Glutamatergic neuron (in vitro differentiated cells): ENCODE measurements around the gene FOXE3. TPM values are rescaled to one million over a fixed set of nuclear protein-coding genes. Genes with fewer than 3 reads are reported as not detected.
A peak's percentile ranks its signal among the peaks of the same experiment; 100 is the strongest.

Experiments used
- DNase-seq: peaks from one replicate; pipeline ENCODE4 v3.0.0; 2022
- H3K27ac Mint-ChIP-seq: one replicate; pipeline ENCODE4 v1.8.0; 2020; ENCODE audit warnings: mild to moderate bottlenecking, mixed read lengths, inconsistent platforms; ENCODE audit not compliant: unreplicated experiment
- H3K27me3 Mint-ChIP-seq: one replicate; pipeline ENCODE4 v1.8.0; 2020; ENCODE audit warnings: mild to moderate bottlenecking, moderate library complexity, mixed read lengths, inconsistent platforms; ENCODE audit not compliant: unreplicated experiment
- H3K36me3 Mint-ChIP-seq: one replicate; pipeline ENCODE4 v1.8.0; 2020; ENCODE audit warnings: mild to moderate bottlenecking, mixed read lengths, inconsistent platforms; ENCODE audit not compliant: unreplicated experiment
- H3K4me1 Mint-ChIP-seq: one replicate; pipeline ENCODE4 v1.8.0; 2020; ENCODE audit warnings: mild to moderate bottlenecking, low read depth, mixed read lengths, inconsistent platforms; ENCODE audit not compliant: unreplicated experiment
- H3K4me3 Mint-ChIP-seq: one replicate; pipeline ENCODE4 v1.8.0; 2020; ENCODE audit warnings: mild to moderate bottlenecking, mixed read lengths, inconsistent platforms; ENCODE audit not compliant: unreplicated experiment
- H3K9me3 Mint-ChIP-seq: one replicate; pipeline ENCODE4 v1.8.0; 2020; ENCODE audit warnings: mild to moderate bottlenecking, moderate library complexity, mixed read lengths, inconsistent platforms; ENCODE audit not compliant: unreplicated experiment
- CTCF ChIP-seq: fragments of 200-600 bp; sonication (generic); IDR thresholded peaks from one replicate; pipeline ENCODE4 v1.5.0; 2021; ENCODE audit not compliant: partially characterized antibody, unreplicated experiment
- total RNA-seq: library from RNA; stranded (reverse); fragmentation: NEBNext Ultra II Directional; extraction: Animal tissue kit (Norgen Biotek cat#: 25700); gene quantifications from one replicate; pipeline ENCODE4 v1.2.1, GENCODE V29; 2021; ENCODE audit not compliant: unreplicated experiment

Gene FOXE3
- total RNA-seq, 1 donor from 2014 or later, result not detected

GRCh38 chr1:47444297-47444561 is 28.1 kb downstream of the FOXE3 start:
- no peak for TF ChIP-seq CTCF
- Mint-ChIP-seq H3K27me3 (peaks cover 40% of the 10 kb centered on the region), H3K36me3 (no peaks in the 10 kb centered on the region), H3K9me3 (peaks cover 19% of the 10 kb centered on the region), H3K4me3 (peak overlapping the region; percentile 85), H3K4me1 (peaks cover 10% of the 10 kb centered on the region), H3K27ac (no peak overlapping the region)
- DNase-seq, result no peak

DNA sequence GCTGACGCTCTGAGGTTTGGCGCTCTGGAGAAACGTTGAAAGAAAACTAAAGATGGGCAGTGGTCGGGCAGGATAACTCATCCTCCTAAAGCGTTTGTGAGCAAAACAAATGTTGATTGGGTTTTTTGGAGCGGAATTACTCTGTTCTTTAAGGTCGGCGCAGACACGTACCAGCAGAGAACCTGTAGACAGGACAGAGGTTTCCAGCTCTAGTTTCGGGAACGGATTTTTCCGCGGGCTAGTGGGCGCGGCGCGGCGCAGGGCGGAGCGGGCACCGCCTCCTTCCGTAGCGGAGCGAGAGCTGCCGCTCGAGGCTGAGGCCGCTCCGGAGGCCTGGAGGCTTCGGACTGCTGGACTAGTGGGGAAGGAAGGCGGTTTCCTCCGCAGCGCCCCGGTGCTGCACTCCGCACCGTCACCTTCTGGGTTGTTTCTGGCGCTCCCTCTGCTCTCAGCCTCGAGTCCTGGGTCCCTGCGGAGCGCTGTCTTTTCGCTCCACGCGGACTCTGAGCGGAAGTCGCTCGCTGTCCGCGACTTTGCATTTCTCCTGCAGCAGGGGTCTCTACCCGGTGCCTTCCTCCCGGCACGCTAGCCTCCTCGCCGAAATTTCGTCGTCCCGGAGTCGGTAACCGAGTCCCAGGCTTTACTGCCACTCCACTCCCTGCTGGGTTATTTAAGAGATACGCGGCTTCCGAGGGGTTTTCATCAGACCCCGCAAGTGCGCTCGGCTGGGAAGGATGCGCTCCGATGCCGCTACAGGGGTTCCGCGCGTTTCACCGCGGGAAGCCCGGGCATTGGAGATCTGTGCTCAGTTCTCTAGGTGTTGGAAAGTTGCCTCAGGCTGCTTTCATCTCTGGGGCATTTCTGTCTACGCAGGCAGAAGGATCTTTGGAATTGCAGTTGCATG is 28.7 kb downstream of the FOXE3 start:
- peak overlapping the region; percentile 85 for H3K4me3 Mint-ChIP-seq
- peaks cover 10% of the 10 kb centered on the region for H3K4me1 Mint-ChIP-seq
- no peak for TF ChIP-seq CTCF
- H3K27me3 Mint-ChIP-seq, result peaks cover 40% of the 10 kb centered on the region
- peak; percentile 61 for DNase-seq
- peaks cover 19% of the 10 kb centered on the region for H3K9me3 Mint-ChIP-seq
- no peaks in the 10 kb centered on the region for H3K36me3 Mint-ChIP-seq
- no peak overlapping the region for H3K27ac Mint-ChIP-seq

GRCh38 chr1:47445823-47446550 is 29.9 kb downstream of the FOXE3 start:
- no peak for TF ChIP-seq CTCF
- no peak for DNase-seq
- Mint-ChIP-seq H3K27me3 (peaks cover 46% of the 10 kb centered on the region), H3K27ac (no peak overlapping the region), H3K9me3 (peaks cover 19% of the 10 kb centered on the region), H3K4me1 (peaks cover 10% of the 10 kb centered on the region), H3K4me3 (no peak overlapping the region), H3K36me3 (no peaks in the 10 kb centered on the region)

DNA sequence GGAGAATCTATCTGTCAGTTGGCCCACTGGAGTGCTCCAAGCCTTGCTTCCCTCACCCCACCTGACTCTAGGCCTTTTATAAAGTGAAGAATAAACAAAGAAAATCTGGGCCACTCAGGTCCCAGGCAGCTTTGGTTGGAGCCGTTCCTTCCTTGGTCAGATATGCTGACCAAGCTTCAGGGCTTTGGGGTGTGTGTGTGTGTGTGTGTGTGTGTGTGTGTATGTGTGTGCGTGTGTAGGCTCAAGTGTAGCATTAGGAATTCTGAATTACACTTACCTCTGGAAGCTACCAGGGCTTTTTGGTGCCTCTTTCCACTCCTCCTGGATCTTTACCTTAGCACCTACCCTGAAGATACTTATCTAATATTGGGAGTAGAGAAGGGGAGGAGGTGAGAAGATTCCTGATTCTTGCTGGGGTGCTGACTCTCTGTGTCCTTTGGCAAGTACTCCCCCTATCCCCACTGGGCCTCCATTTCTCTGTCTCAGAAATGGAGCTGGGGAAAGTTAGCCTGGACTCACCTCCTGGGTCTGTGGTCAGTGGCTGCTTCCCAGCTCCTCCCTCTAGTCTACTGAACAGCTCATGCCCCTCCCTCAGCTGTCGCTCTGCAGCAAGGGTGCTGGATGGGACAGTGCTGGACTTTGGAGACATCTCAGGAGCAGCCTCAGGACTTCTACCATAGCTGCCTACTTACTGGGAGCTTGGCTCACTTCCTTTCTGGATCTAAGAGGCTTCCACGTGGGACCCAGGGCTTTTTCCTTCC is 32.6 kb downstream of the FOXE3 start:
- Mint-ChIP-seq H3K4me3 (no peak overlapping the region), H3K4me1 (peaks cover 10% of the 10 kb centered on the region), H3K9me3 (peaks cover 16% of the 10 kb centered on the region), H3K27me3 (peaks cover 50% of the 10 kb centered on the region), H3K36me3 (no peaks in the 10 kb centered on the region), H3K27ac (no peak overlapping the region)
- no peak for DNase-seq
- no peak for TF ChIP-seq CTCF
